ENCODE measurements around the gene FLOT2.
"Not testable (repeated sequence)": the region's sequence is repeated elsewhere in the genome, so short reads cannot be mapped to it uniquely, and the experiment has no call there.

The FLOT2 gene

GRCh38 chr17:28839221-28839620 lies 58.3 kb downstream of the FLOT2 start:
- DNase-seq: no peak

- not testable (repeated sequence) for DNase-seq
These were observed 61.0 kb downstream of the FLOT2 start for GRCh38 chr17:28836541-28836940.

GRCh38 chr17:28834420-28834819 lies 63.1 kb downstream of the FLOT2 start:
- DNase-seq: no peak

Data from NCI-H524 treated with DMSO at 0.1 percent for 48 hours (cell line).